MM.1S (cell line): ENCODE measurements around the gene ARHGAP35.

Experiments used
- EZH2phosphoT487 ChIP-seq: fragments of 300-600 bp; sonication (generic); IDR thresholded peaks from 2 replicates; pipeline ENCODE4 v1.6.1; 2018; ENCODE audit warnings: antibody characterized with exemption, low read length
- TF ChIP-seq, protein P1 (sequence below): fragments of 300-600 bp; sonication (generic); IDR thresholded peaks from 2 replicates; pipeline ENCODE4 v1.5.1; 2016; ENCODE audit warnings: antibody characterized with exemption, low read length, mixed read lengths

DNA sequence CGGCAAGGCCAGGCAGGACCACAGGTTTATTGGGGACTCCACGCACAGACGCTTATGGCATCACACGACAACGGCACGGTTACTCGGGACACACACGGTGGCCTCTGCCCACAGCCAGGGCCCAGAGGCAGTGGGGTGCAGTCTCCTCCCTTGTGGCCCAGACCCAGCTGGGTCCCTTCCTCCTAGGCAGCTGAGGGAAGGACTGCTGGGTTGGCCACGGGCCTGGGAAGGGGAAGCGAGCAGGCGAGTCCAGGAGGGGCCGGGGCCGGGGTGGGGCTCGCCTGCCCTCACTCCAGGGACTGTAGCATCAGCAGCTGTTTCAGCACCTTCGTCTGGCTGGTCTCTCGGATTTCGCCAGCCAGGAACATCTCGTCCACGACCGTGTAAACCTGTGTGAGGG lies 22.6 kb upstream of the ARHGAP35 start:
- TF ChIP-seq, protein P1, sequence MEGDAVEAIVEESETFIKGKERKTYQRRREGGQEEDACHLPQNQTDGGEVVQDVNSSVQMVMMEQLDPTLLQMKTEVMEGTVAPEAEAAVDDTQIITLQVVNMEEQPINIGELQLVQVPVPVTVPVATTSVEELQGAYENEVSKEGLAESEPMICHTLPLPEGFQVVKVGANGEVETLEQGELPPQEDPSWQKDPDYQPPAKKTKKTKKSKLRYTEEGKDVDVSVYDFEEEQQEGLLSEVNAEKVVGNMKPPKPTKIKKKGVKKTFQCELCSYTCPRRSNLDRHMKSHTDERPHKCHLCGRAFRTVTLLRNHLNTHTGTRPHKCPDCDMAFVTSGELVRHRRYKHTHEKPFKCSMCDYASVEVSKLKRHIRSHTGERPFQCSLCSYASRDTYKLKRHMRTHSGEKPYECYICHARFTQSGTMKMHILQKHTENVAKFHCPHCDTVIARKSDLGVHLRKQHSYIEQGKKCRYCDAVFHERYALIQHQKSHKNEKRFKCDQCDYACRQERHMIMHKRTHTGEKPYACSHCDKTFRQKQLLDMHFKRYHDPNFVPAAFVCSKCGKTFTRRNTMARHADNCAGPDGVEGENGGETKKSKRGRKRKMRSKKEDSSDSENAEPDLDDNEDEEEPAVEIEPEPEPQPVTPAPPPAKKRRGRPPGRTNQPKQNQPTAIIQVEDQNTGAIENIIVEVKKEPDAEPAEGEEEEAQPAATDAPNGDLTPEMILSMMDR = no peak
- TF ChIP-seq EZH2phosphoT487 = no peak
